Chondrocyte (in vitro differentiated cells): Measurements from ENCODE around the gene PSTPIP1. TPM values are rescaled to one million over a fixed set of nuclear protein-coding genes. Genes with fewer than 3 reads are reported as not detected.

Source experiments
- DNase-seq: peaks from one replicate; pipeline ENCODE4 v3.0.0; 2021; ENCODE audit warnings: mixed read lengths, low spot score
- H3K27ac Mint-ChIP-seq: one replicate; pipeline ENCODE4 v1.8.0; 2021; ENCODE audit warnings: mild to moderate bottlenecking, moderate library complexity, mixed read lengths; ENCODE audit not compliant: unreplicated experiment
- H3K27me3 Mint-ChIP-seq: 2 replicates; pipeline ENCODE4 v1.8.0; 2021; ENCODE audit warnings: low read depth, mixed read lengths
- H3K36me3 Mint-ChIP-seq: 2 replicates; pipeline ENCODE4 v1.8.0; 2021; ENCODE audit warnings: low read depth, mixed read lengths
- H3K4me1 Mint-ChIP-seq: 2 replicates; pipeline ENCODE4 v1.8.0; 2021; ENCODE audit warnings: low read depth, mild to moderate bottlenecking, mixed read lengths
- H3K4me3 Mint-ChIP-seq: one replicate; pipeline ENCODE4 v1.8.0; 2021; ENCODE audit warnings: mild to moderate bottlenecking, moderate library complexity, mixed read lengths; ENCODE audit not compliant: unreplicated experiment
- H3K9me3 Mint-ChIP-seq: 2 replicates; pipeline ENCODE4 v1.8.0; 2021; ENCODE audit warnings: low read depth, mixed read lengths
- total RNA-seq: library from RNA; stranded (reverse); gene quantifications from 3 replicates; pipeline ENCODE4 v1.2.1, GENCODE V29; 2021
- TF ChIP-seq, protein P1 (sequence below): fragments of 200-600 bp; sonication (generic); IDR thresholded peaks from 2 replicates; pipeline ENCODE4 v1.5.0; 2021; ENCODE audit warnings: antibody characterized with exemption, mild to moderate bottlenecking, moderate library complexity

Gene PSTPIP1
- total RNA-seq, 1 donor from 2014 or later, result not detected

DNA sequence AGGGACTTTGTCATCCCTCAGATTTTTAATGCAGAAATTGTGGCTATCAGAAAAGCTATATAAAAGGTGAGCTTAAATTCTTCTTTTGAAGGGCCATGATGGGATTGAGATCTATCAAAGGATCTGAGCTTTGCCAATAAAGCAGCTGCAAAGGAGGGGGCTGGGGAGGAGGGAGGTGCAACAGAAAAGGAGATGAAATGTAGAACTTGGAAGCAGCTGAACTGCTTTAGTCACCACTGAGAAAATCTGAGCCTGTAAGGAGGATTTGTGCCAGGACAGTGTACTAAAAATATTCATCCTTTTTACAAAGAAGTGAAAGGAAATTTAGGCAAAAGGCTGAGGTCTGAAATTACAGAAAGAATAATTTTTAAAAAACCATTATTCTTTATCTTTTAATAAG, 65.6 kb downstream of the PSTPIP1 start:
- H3K27me3 Mint-ChIP-seq, result no peaks in the 10 kb centered on the region
- no peaks in the 10 kb centered on the region for H3K36me3 Mint-ChIP-seq
- peak overlapping the region; percentile 86 for H3K27ac Mint-ChIP-seq
- peaks cover 84% of the 10 kb centered on the region for H3K4me1 Mint-ChIP-seq
- H3K4me3 Mint-ChIP-seq, result no peak overlapping the region
- TF ChIP-seq, protein P1, sequence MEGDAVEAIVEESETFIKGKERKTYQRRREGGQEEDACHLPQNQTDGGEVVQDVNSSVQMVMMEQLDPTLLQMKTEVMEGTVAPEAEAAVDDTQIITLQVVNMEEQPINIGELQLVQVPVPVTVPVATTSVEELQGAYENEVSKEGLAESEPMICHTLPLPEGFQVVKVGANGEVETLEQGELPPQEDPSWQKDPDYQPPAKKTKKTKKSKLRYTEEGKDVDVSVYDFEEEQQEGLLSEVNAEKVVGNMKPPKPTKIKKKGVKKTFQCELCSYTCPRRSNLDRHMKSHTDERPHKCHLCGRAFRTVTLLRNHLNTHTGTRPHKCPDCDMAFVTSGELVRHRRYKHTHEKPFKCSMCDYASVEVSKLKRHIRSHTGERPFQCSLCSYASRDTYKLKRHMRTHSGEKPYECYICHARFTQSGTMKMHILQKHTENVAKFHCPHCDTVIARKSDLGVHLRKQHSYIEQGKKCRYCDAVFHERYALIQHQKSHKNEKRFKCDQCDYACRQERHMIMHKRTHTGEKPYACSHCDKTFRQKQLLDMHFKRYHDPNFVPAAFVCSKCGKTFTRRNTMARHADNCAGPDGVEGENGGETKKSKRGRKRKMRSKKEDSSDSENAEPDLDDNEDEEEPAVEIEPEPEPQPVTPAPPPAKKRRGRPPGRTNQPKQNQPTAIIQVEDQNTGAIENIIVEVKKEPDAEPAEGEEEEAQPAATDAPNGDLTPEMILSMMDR, result no peak
- no peaks in the 10 kb centered on the region for H3K9me3 Mint-ChIP-seq
- no peak for DNase-seq

GRCh38 chr15:77063249-77063648, 68.3 kb downstream of the PSTPIP1 start:
- Mint-ChIP-seq H3K4me1 (peaks cover 85% of the 10 kb centered on the region), H3K27ac (peak overlapping the region; percentile 22), H3K27me3 (no peaks in the 10 kb centered on the region), H3K9me3 (no peaks in the 10 kb centered on the region), H3K4me3 (no peak overlapping the region), H3K36me3 (no peaks in the 10 kb centered on the region)
- DNase-seq, result no peak
- TF ChIP-seq, protein P1, result no peak

GRCh38 chr15:77064063-77064462, 69.1 kb downstream of the PSTPIP1 start:
- TF ChIP-seq, protein P1, result no peak
- no peak for DNase-seq
- Mint-ChIP-seq H3K36me3 (peaks cover 1% of the 10 kb centered on the region), H3K4me1 (peaks cover 87% of the 10 kb centered on the region), H3K27ac (peak overlapping the region; percentile 80), H3K4me3 (no peak overlapping the region), H3K9me3 (no peaks in the 10 kb centered on the region), H3K27me3 (no peaks in the 10 kb centered on the region)

- Mint-ChIP-seq H3K9me3 (no peaks in the 10 kb centered on the region), H3K4me3 (no peak overlapping the region), H3K4me1 (peaks cover 88% of the 10 kb centered on the region), H3K36me3 (peaks cover 1% of the 10 kb centered on the region), H3K27me3 (no peaks in the 10 kb centered on the region), H3K27ac (peak overlapping the region; percentile 80)
- TF ChIP-seq, protein P1, result no peak
- DNase-seq, result no peak
Measured at GRCh38 chr15:77064539-77065308, 69.8 kb downstream of the PSTPIP1 start.

- Mint-ChIP-seq H3K9me3 (no peaks in the 10 kb centered on the region), H3K36me3 (peaks cover 1% of the 10 kb centered on the region), H3K27me3 (no peaks in the 10 kb centered on the region), H3K4me3 (no peak overlapping the region), H3K4me1 (peaks cover 71% of the 10 kb centered on the region), H3K27ac (peak overlapping the region; percentile 72)
- DNase-seq, result no peak
- TF ChIP-seq, protein P1, result no peak
Measured at GRCh38 chr15:77066971-77067690, 72.2 kb downstream of the PSTPIP1 start.
